ENCODE data around the gene TPCN2.

TPCN2 gene

GRCh38 chr11:69153661-69154060 is 104.9 kb downstream of the TPCN2 start:
- DNase-seq: no peak

GRCh38 chr11:69154211-69154913 is 105.6 kb downstream of the TPCN2 start:
- no peak for DNase-seq

- DNase-seq: no peak
Measured at GRCh38 chr11:69154938-69155301, 106.2 kb downstream of the TPCN2 start.

DNA sequence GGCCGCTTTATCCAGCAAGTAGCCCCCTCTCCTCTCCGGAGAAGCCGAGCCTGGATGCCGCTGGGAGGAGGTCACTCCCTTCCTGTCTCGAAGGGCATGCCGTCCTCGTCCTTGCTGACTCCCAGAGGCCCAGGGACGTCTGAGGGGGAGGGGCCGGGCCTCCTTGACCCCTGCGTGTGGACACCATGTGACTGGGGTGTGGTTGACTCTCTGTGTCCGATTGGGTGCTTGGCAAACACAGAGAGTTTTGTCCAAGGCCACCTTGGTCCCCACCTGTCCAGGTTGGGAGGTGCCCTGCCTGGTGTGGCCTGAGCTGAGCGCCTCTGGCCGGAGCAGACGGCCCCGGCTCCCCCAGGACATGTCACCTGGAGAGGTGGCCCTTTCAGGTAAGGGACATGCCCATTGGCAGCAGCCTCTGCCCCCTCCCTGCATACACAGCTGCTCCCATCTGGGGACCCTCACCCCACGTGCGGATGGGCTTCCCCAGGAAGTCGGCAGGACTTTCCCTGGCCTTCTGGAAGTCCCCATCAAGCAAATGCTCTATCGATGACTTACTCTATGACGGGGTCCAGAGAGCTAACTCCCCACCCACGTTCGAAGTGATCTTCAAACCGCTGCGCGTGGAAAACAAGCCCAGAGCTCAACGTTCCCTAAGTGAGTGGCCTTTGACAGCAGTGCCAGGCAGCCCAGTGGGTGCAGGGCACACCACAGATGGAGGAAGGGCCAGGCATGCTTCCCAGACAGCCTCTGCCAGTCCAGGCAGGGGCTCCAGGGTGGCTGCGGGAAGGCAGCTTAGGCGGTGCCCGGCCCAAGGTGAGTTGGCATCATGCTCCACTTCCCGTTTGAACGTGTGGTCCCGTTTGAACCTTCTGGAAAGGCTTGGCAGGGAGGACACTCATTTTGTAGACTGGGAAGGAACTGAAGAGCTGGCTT is 106.8 kb downstream of the TPCN2 start, which contains the start of gene SMIM38:
TSS of gene SMIM38 (plus strand) at position 634 of the 933 bp plus-strand sequence. CDS start 1,912 bp downstream, outside the sequence.
- DNase-seq: peak; percentile 16

GRCh38 chr11:69156235-69156639 is 107.5 kb downstream of the TPCN2 start:
- DNase-seq: no peak

DNA sequence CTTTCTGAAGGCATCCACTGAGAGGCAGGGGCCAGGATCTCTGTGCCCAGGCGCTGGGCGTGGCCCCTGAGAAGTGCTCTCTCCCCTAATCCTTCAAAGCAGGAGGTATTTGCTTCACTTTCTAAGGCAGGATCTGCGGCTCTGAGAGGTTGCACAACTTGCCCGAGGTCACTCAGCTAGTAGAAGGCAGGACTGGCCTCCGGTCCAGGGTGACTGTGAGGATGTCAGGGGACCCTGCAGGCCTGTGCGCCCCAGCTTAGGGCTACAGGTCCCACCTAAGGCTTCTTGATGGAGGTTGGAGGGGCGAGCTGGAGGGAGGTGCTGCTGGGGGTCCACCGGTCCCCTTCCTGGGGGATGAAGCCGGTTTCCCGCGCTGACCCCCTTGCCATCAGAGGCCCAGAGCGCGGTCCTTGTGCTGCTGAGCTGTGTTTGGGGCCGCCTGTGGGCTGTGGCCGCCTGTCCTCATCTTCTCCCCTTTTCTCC is 108.0 kb downstream of the TPCN2 start:
- no peak for DNase-seq

DNA sequence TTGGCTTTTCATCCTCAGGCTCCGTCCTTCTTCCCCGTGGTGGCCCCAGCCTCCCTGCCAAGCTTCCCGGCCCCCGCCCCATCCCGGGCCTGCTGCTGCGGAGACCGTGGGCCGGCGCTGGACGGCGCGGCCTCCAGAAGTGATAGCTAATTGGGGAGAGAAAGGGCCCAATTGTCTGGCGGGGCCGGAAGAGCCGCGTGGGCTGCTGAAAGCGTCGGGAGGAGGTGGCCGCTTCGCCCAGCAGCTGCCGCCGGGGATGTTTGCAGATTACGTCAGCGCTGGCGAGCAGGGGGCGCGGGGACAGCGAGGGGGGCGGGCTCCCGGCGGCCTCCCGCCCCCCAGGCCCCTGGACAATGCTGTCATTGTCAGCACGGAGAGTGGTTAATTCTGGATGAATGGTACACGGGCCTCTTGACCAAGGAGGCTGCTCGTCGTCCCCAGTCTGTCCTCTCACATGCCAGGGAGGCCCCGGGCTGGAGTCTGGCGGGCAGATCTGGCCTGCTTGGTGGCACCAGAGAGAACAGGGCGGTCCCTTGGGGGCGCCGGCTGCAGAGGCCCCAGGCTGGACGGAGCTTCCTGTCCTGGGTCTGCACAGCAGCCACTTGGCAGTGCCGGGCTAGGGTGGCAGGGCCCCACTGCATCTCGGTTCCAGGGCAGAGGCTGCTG is 108.6 kb downstream of the TPCN2 start:
- DNase-seq: no peak

DNA sequence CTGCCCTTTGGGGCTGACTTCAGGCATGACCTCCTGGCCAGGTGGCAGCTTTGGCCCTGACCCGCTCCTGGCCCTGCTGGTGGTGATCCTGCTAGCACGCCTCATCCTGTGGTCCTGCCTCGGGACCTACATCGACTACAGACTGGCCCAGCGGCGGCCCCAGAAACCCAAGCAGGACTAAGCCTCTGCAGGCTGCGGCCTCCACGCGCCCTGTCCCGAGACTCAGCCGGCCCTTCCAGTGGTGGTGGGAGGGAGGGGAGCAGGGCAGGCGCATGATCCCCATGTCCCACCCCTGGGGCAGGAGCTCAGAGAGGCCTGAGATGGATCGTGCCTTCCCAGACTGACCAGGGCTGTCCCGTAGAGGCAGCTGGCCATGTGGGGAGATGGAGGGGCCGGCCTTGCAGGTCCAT is 109.1 kb downstream of the TPCN2 start:
- DNase-seq: no peak

GRCh38 chr11:69158301-69159149 is 109.8 kb downstream of the TPCN2 start:
- DNase-seq: no peak

DNA sequence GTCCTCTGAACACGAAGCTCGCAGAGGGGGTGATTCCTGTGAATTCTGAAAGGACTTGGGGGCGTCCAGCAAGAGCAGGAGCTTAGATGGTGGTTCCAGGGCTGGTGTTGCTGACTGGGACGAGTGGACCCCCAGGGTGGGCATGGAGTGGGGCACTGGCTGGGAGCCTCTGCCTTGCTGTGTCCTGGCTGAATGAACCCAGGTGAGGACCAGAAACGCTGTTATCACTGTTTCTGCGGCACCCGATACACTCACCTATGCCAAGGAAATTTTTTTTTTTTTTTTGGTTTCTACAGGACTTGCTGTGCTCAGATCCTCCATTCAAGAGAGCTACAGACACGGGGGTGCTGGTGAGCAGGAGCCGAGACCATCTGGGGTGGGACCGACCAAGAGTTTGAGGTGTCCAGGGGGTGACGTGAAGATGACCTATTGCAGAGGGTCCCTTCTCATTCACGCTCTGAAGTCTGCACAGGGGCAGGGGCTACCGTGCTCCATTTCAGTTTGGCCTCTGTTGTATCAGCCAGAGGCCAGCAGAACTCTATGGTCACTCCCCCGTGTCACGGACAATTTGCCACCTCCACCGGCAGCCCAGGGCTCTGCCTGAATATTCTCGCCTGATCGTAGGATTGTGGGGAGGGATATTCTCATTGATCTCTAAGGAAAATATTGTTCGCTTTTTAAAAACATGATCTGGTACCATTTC is 110.6 kb downstream of the TPCN2 start:
- no peak for DNase-seq

GRCh38 chr11:69160296-69161116 is 111.8 kb downstream of the TPCN2 start:
- DNase-seq: no peak

DNA sequence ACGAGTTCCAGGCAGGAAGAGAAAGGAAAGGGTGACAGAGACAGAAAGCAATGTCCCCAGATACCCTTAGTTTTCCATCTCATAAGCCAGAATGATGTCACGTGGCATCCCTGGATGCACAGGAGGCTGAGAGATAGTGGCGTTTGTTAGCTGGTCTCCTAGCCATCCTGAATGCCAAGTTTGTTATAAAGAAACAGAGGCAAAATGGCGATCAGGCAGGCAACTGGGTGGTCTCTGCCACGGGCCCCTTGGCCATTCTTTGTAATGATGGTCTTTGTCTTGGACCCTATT is 112.3 kb downstream of the TPCN2 start:
- DNase-seq: no peak

GRCh38 chr11:69162505-69162904 is 113.8 kb downstream of the TPCN2 start:
- no peak for DNase-seq

- DNase-seq: no peak
Measured at GRCh38 chr11:69163842-69164241, 115.1 kb downstream of the TPCN2 start.

GRCh38 chr11:69164824-69165223 is 116.1 kb downstream of the TPCN2 start:
- no peak for DNase-seq

- no peak for DNase-seq
Measured at GRCh38 chr11:69165775-69166174, 117.0 kb downstream of the TPCN2 start.

GRCh38 chr11:69166218-69167115 is 117.7 kb downstream of the TPCN2 start:
- peak; percentile 60 for DNase-seq

- DNase-seq: no peak
Measured at GRCh38 chr11:69167130-69167915, 118.6 kb downstream of the TPCN2 start.

Measured in stimulated activated CD4-positive, alpha-beta T cell treated with anti-CD3 and anti-CD28 coated beads, Interleukin-4, amount 100 ng/mL, for 24 hours (primary cell).